Small intestine (tissue), 7 donors: Measurements from ENCODE around the gene TIMM44. TPM values are rescaled to one million over a fixed set of nuclear protein-coding genes. Genes with fewer than 3 reads are reported as not detected.

Experiments used
- DNase-seq, 2 donors: peaks; one replicate each; pipeline versions ENCODE4 v3.0.0 to v3.0.0-alpha.2; 2013
- FAIRE-seq: peaks from 2 replicates; lab custom pipeline; 2012; peaks lifted over from hg19 to GRCh38; lab: Jason Lieb, UNC
- H3K27ac ChIP-seq, 3 donors: one replicate each; pipeline ENCODE4 v1.5.1; 2013; ENCODE audit warnings: low read length in 2 of 3, mild to moderate bottlenecking in 2 of 3, control low read depth in 1 of 3, inconsistent platforms in 1 of 3, low read depth in 1 of 3, moderate library complexity in 1 of 3
- H3K27me3 ChIP-seq, 3 donors: one replicate each; pipeline ENCODE4 v1.6.1; 2013; ENCODE audit warnings: low read length in 3 of 3, inconsistent platforms in 1 of 3; ENCODE audit not compliant: control insufficient read depth in 3 of 3, insufficient read depth in 3 of 3
- H3K36me3 ChIP-seq, 3 donors: one replicate each; pipeline ENCODE4 v1.6.1; 2013; ENCODE audit warnings: low read length in 3 of 3, inconsistent platforms in 1 of 3, low read depth in 1 of 3, mild to moderate bottlenecking in 1 of 3, moderate library complexity in 1 of 3; ENCODE audit not compliant: control insufficient read depth in 3 of 3, insufficient read depth in 2 of 3
- H3K4me1 ChIP-seq, 3 donors: one replicate each; pipeline ENCODE4 v1.6.1; 2013; ENCODE audit warnings: low read length in 2 of 3, inconsistent platforms in 1 of 3, low read depth in 1 of 3, mild to moderate bottlenecking in 1 of 3, moderate library complexity in 1 of 3; ENCODE audit not compliant: control insufficient read depth in 3 of 3, insufficient read depth in 2 of 3
- H3K4me3 ChIP-seq, 3 donors: one replicate each; pipeline ENCODE4 v1.5.1; 2013; ENCODE audit warnings: low read length in 3 of 3, control low read depth in 1 of 3, inconsistent platforms in 1 of 3, low read depth in 1 of 3, mild to moderate bottlenecking in 1 of 3, moderate library complexity in 1 of 3
- H3K9me3 ChIP-seq, 2 donors: one replicate each; pipeline ENCODE4 v1.6.1; 2013; ENCODE audit warnings: low read depth in 1 of 2, low read length in 1 of 2; ENCODE audit not compliant: control insufficient read depth in 2 of 2, insufficient read depth in 1 of 2
- WGBS, 3 donors: extraction: QIAGEN DNeasy Blood & Tissue Kit; methylation state at CpG; one replicate each; pipeline ENCODE4 v1.1.7; 2013; 5-methylcytosine and 5-hydroxymethylcytosine counted together
- polyA plus RNA-seq, 4 donors: library from polyadenylated mRNA; stranded (reverse) in 3 of 4; unstranded in 1 of 4; fragments of 200-250 nt in 3 of 4; fragments of 120-200 nt in 1 of 4; gene quantifications; one replicate each; pipeline versions ENCODE4 v1.2.1 to v1.2.3, GENCODE V29; 2013
- donor health status: healthy with polysubstance abuse.
- donor health status: control.
- donor health status: control.
- donor health status: Bipolar disorder and iron deficiency.
- donor health status: healthy.

TIMM44 gene
- polyA plus RNA-seq, 4 donors, result 40.2 to 81.4 (median 68.9) TPM

- WGBS, 3 donors, result 51 to 83% (median 69%) methylated on average over 13 of the region's 13 CpGs
- FAIRE-seq (no peak), DNase-seq (peak; percentile 34 to 62)
- Histone ChIP-seq H3K27ac (no peak overlapping the region), H3K27me3 (no peaks in the 10 kb centered on the region), H3K4me3 (no peak overlapping the region), H3K36me3 (peaks cover 4 to 97% (median 14%) of the 10 kb centered on the region in 3 donors), H3K4me1 (peaks cover 0 to 18% (median 0%) of the 10 kb centered on the region in 3 donors), H3K9me3 (no peaks in the 10 kb centered on the region)
Observed at GRCh38 chr19:7980168-7980567, 36.7 kb upstream of the TIMM44 start.

- H3K36me3 ChIP-seq, result peaks cover 7 to 97% (median 17%) of the 10 kb centered on the region in 3 donors
- FAIRE-seq, result no peak
- H3K27ac ChIP-seq, result no peak overlapping the region
- no peak for DNase-seq
- WGBS, 3 donors, result 87 to 95% (median 93%) methylated on average over 8 of the region's 8 CpGs
- no peaks in the 10 kb centered on the region for H3K9me3 ChIP-seq
- H3K4me1 ChIP-seq, result peaks cover 0 to 18% (median 0%) of the 10 kb centered on the region in 3 donors
- no peaks in the 10 kb centered on the region for H3K27me3 ChIP-seq
- H3K4me3 ChIP-seq, result no peak overlapping the region
Observed at GRCh38 chr19:7979559-7979958, 36.1 kb upstream of the TIMM44 start.

- H3K27me3 ChIP-seq, result no peaks in the 10 kb centered on the region
- FAIRE-seq (no peak), DNase-seq (no peak)
- no peaks in the 10 kb centered on the region for H3K9me3 ChIP-seq
- H3K27ac ChIP-seq, result no peak overlapping the region
- WGBS, 3 donors, result 65 to 82% (median 76%) methylated on average over 10 of the region's 10 CpGs
- H3K4me1 ChIP-seq, result peaks cover 0 to 18% (median 0%) of the 10 kb centered on the region in 3 donors
- peaks cover 7 to 97% (median 17%) of the 10 kb centered on the region in 3 donors for H3K36me3 ChIP-seq
- H3K4me3 ChIP-seq, result no peak overlapping the region
Observed at GRCh38 chr19:7979011-7979410, 35.5 kb upstream of the TIMM44 start.

DNA sequence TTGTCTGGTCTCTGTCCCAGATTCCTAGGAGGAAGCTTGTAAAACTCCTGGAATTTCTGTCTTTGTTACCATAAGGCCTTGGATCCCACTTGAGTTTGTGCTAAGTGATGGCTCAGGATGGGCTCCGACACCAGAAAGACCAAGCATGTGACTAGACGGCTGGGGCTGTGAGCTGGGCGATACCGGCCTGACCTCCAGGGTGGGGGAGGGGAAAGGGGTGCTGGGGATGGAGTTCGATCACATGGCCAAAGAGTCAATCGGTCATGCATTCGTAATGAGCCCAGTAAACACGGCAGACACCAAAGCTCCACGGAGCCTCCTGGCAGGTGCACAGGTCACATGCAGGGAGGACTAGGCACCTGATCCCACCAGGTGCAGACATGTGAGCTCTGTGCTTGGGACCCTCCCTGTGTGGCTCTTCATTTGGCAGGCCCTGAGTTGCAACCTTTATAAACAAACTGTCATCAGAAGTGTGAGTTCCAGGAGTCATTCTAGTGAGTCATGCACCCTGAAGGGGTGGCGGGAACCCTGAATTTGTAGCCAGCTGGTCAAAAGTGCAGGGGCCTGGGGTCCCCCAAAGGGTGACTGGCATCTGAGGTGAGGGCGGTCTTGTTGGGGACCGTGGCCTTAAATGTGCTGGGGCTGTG lies 34.8 kb upstream of the TIMM44 start:
- WGBS, 3 donors, result 70 to 85% (median 75%) methylated on average over 12 of the region's 12 CpGs
- Histone ChIP-seq H3K27ac (no peak overlapping the region), H3K4me1 (peaks cover 0 to 18% (median 0%) of the 10 kb centered on the region in 3 donors), H3K4me3 (no peak overlapping the region), H3K27me3 (no peaks in the 10 kb centered on the region), H3K36me3 (peaks cover 5 to 97% (median 17%) of the 10 kb centered on the region in 3 donors), H3K9me3 (no peaks in the 10 kb centered on the region)
- FAIRE-seq, result no peak
- no peak for DNase-seq

GRCh38 chr19:7977723-7978040 lies 34.2 kb upstream of the TIMM44 start:
- Histone ChIP-seq H3K27ac (no peak overlapping the region), H3K4me1 (peaks cover 0 to 18% (median 0%) of the 10 kb centered on the region in 3 donors), H3K4me3 (no peak overlapping the region), H3K9me3 (no peaks in the 10 kb centered on the region), H3K27me3 (no peaks in the 10 kb centered on the region), H3K36me3 (peaks cover 5 to 96% (median 17%) of the 10 kb centered on the region in 3 donors)
- 96 to 100% (median 98%) methylated on average over 5 to 6 of the region's 6 CpGs for WGBS, 3 donors
- DNase-seq, result no peak
- no peak for FAIRE-seq

DNA sequence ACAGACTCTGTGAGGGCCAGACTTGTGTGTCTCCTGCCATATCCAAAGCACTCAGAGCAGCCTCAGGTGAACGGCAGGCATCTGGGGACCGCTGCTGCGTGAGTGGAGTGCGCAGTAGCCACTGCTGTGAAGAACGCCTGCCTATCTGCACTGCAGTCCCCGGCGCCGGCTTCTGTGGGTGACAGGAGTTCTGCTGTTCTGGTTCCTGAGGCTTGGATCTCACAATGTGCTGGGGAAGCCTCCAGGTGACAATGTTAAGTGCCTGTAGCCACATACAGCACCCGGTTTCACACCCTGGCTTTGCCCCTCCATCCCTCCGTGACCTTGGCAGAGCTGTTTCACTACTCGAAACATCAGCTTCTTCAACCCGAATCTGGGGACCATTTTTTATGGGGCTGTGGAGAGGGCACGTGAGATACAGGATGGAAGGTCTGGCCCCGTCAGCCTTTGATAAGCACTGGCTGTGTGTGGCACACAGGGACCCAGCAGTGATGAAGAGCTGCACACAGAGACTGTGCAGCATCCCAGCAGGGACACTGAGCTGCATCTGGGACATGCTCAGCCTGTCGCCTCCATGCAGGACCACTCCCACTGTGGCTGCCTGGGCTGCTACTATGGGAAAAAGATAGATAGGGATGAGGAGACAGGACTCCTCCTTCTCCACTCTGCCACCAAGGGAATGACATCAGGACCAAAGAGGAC lies 33.7 kb upstream of the TIMM44 start:
- WGBS, 3 donors, result 97 to 99% (median 98%) methylated on average over 15 of the region's 15 CpGs
- DNase-seq (no peak), FAIRE-seq (no peak)
- Histone ChIP-seq H3K27me3 (no peaks in the 10 kb centered on the region), H3K4me1 (peaks cover 0 to 18% (median 0%) of the 10 kb centered on the region in 3 donors), H3K27ac (no peak overlapping the region), H3K4me3 (no peak overlapping the region), H3K36me3 (peaks cover 4 to 96% (median 20%) of the 10 kb centered on the region in 3 donors), H3K9me3 (no peaks in the 10 kb centered on the region)

- Histone ChIP-seq H3K4me3 (no peak overlapping the region), H3K4me1 (peaks cover 0 to 18% (median 0%) of the 10 kb centered on the region in 3 donors), H3K9me3 (no peaks in the 10 kb centered on the region), H3K27ac (no peak overlapping the region), H3K36me3 (peaks cover 7 to 96% (median 20%) of the 10 kb centered on the region in 3 donors), H3K27me3 (no peaks in the 10 kb centered on the region)
- WGBS, 3 donors, result 86 to 94% (median 87%) methylated on average over 4 of the region's 4 CpGs
- DNase-seq (no peak), FAIRE-seq (no peak)
Observed at GRCh38 chr19:7976461-7976860, 33.0 kb upstream of the TIMM44 start.

DNA sequence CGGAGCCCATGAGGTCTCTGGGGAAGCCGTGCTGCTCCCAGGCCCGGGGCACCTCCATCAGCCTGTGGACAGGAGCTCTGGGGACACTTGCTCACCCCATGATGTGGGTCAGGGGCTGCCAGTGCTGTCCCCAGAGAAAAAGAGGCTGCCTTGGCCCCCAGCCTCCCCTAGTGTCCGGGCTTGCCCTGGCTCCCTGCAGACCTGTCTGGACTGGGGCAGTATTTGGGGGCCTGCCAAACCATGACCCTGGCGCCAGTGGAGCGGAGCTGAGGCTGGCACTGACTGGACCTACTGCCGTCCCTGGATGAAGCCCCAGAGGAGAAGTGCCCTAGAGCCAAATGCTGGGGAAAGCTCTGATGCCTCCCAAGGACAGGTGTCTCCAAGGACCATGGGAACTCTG lies 31.6 kb upstream of the TIMM44 start:
- Histone ChIP-seq H3K9me3 (no peaks in the 10 kb centered on the region), H3K36me3 (peaks cover 7 to 95% (median 11%) of the 10 kb centered on the region in 3 donors), H3K27ac (no peak overlapping the region), H3K4me3 (no peak overlapping the region), H3K4me1 (peaks cover 0 to 12% (median 0%) of the 10 kb centered on the region in 3 donors), H3K27me3 (no peaks in the 10 kb centered on the region)
- DNase-seq, result no peak
- 88 to 91% (median 89%) methylated on average over 6 to 7 of the region's 7 CpGs for WGBS, 3 donors
- no peak for FAIRE-seq
